DOHH2 (cell line): ENCODE measurements around the gene RBMX.

Experiments used
- H3F3A ChIP-seq: fragments of 200-600 bp; sonication (generic), shearing (Covaris generic); 2 replicates; pipeline ENCODE4 v1.6.0; 2016; ENCODE audit warnings: antibody characterized with exemption, mild to moderate bottlenecking; ENCODE audit not compliant: control insufficient read depth, insufficient read depth
- H3K27ac ChIP-seq: fragments of 200-600 bp; sonication (generic); 2 replicates; pipeline ENCODE4 v1.5.1; 2014; ENCODE audit warnings: low read depth, mild to moderate bottlenecking, low read length, moderate library complexity
- H3K27me3 ChIP-seq: fragments of 200-600 bp; sonication (generic); 2 replicates; pipeline ENCODE4 v1.6.1; 2014; ENCODE audit warnings: mild to moderate bottlenecking, low read length, mixed read lengths; ENCODE audit not compliant: control insufficient read depth
- H3K36me3 ChIP-seq: fragments of 200-600 bp; sonication (generic); 2 replicates; pipeline ENCODE4 v1.6.1; 2014; ENCODE audit warnings: mild to moderate bottlenecking, low read length, moderate library complexity, mixed read lengths; ENCODE audit not compliant: control insufficient read depth
- H3K4me1 ChIP-seq: fragments of 200-600 bp; sonication (generic); 2 replicates; pipeline ENCODE4 v1.6.1; 2014; ENCODE audit warnings: mild to moderate bottlenecking, low read length, mixed read lengths; ENCODE audit not compliant: control insufficient read depth
- H3K4me2 ChIP-seq: fragments of 200-600 bp; sonication (generic); 2 replicates; pipeline ENCODE4 v1.6.0; 2014; ENCODE audit warnings: mild to moderate bottlenecking, low read length, moderate library complexity
- H3K4me3 ChIP-seq: fragments of 200-600 bp; sonication (generic); 2 replicates; pipeline ENCODE4 v1.5.1; 2014; ENCODE audit warnings: mild to moderate bottlenecking, low read length, mixed read lengths
- H3K79me2 ChIP-seq: fragments of 200-600 bp; sonication (generic); 2 replicates; pipeline ENCODE4 v1.6.1; 2014; ENCODE audit warnings: mild to moderate bottlenecking, low read length, mixed read lengths; ENCODE audit not compliant: control insufficient read depth
- H3K9me2 ChIP-seq: fragments of 200-600 bp; sonication (generic); replicated peaks from 2 replicates; pipeline ENCODE4 v1.6.1; 2014; ENCODE audit warnings: mild to moderate bottlenecking, low read length, mixed read lengths; ENCODE audit not compliant: control insufficient read depth
- H3K9me3 ChIP-seq: fragments of 200-600 bp; sonication (generic); 2 replicates; pipeline ENCODE4 v1.6.1; 2014; ENCODE audit warnings: antibody characterized with exemption, low read length, mixed read lengths; ENCODE audit not compliant: control insufficient read depth, insufficient read depth
- H4K20me1 ChIP-seq: fragments of 200-600 bp; sonication (generic); 2 replicates; pipeline ENCODE4 v1.6.0; 2014; ENCODE audit warnings: low read depth, mild to moderate bottlenecking, antibody characterized with exemption, low read length, moderate library complexity; ENCODE audit not compliant: control insufficient read depth, insufficient read depth
- CTCF ChIP-seq: fragments of 200-600 bp; sonication (generic); IDR thresholded peaks from one replicate; pipeline ENCODE4 v1.5.1; 2014; ENCODE audit warnings: antibody characterized with exemption, mild to moderate bottlenecking, low read depth, low read length; ENCODE audit not compliant: poor library complexity, severe bottlenecking
- EZH2phosphoT487 ChIP-seq: fragments of 200-600 bp; sonication (generic); IDR thresholded peaks from 2 replicates; pipeline ENCODE4 v1.6.1; 2017; ENCODE audit warnings: borderline replicate concordance, mild to moderate bottlenecking, antibody characterized with exemption, low read length, moderate library complexity, mixed read lengths

Gene RBMX

GRCh38 chrX:136858007-136858756 is 22.3 kb downstream of the RBMX start:
- Histone ChIP-seq H3K27ac (no peak overlapping the region), H4K20me1 (no peaks in the 10 kb centered on the region), H3K9me2 (no peaks in the 10 kb centered on the region), H3K9me3 (no peaks in the 10 kb centered on the region), H3K4me3 (no peak overlapping the region), H3K79me2 (no peaks in the 10 kb centered on the region), H3K4me1 (peaks cover 16% of the 10 kb centered on the region), H3K4me2 (no peak overlapping the region), H3K27me3 (no peaks in the 10 kb centered on the region), H3K36me3 (peaks cover 11% of the 10 kb centered on the region; the same call in 1 of the 2 replicates), H3F3A (no peaks in the 10 kb centered on the region; the same call in 1 of the 2 replicates)
- TF ChIP-seq CTCF (no peak), EZH2phosphoT487 (no peak)

GRCh38 chrX:136856551-136856950 is 24.0 kb downstream of the RBMX start:
- H3K4me1 ChIP-seq, result peaks cover 16% of the 10 kb centered on the region
- no peak overlapping the region for H3K4me3 ChIP-seq
- no peak overlapping the region for H3K4me2 ChIP-seq
- no peaks in the 10 kb centered on the region for H4K20me1 ChIP-seq
- H3K9me3 ChIP-seq, result no peaks in the 10 kb centered on the region
- H3K36me3 ChIP-seq, result 0 out of 2 replicates have a peak, but pooled peaks cover 2% of the 10 kb centered on the region
- no peaks in the 10 kb centered on the region for H3K9me2 ChIP-seq
- H3K27ac ChIP-seq, result no peak overlapping the region
- H3K27me3 ChIP-seq, result no peaks in the 10 kb centered on the region
- H3F3A ChIP-seq, result no peaks in the 10 kb centered on the region; the same call in 1 of the 2 replicates
- no peak for TF ChIP-seq CTCF
- no peak for TF ChIP-seq EZH2phosphoT487
- H3K79me2 ChIP-seq, result no peaks in the 10 kb centered on the region

GRCh38 chrX:136856050-136856449 is 24.5 kb downstream of the RBMX start:
- Histone ChIP-seq H3K36me3 (no peaks in the 10 kb centered on the region), H3K4me3 (no peak overlapping the region), H3F3A (no peaks in the 10 kb centered on the region; the same call in 1 of the 2 replicates), H3K27me3 (no peaks in the 10 kb centered on the region), H4K20me1 (no peaks in the 10 kb centered on the region), H3K4me1 (peaks cover 16% of the 10 kb centered on the region), H3K79me2 (no peaks in the 10 kb centered on the region), H3K4me2 (no peak overlapping the region), H3K27ac (no peak overlapping the region), H3K9me3 (no peaks in the 10 kb centered on the region), H3K9me2 (no peaks in the 10 kb centered on the region)
- TF ChIP-seq EZH2phosphoT487 (no peak), CTCF (no peak)
